Measurements from ENCODE around the gene ABHD12B. TPM values are rescaled to one million over a fixed set of nuclear protein-coding genes. Genes with fewer than 3 reads are reported as not detected.

The ABHD12B gene
- total and polyA plus RNA-seq, 2 of the 13 experiments (the other 11 are each of a cell fraction or from before 2014, with no cell fraction given) = not detected

DNA sequence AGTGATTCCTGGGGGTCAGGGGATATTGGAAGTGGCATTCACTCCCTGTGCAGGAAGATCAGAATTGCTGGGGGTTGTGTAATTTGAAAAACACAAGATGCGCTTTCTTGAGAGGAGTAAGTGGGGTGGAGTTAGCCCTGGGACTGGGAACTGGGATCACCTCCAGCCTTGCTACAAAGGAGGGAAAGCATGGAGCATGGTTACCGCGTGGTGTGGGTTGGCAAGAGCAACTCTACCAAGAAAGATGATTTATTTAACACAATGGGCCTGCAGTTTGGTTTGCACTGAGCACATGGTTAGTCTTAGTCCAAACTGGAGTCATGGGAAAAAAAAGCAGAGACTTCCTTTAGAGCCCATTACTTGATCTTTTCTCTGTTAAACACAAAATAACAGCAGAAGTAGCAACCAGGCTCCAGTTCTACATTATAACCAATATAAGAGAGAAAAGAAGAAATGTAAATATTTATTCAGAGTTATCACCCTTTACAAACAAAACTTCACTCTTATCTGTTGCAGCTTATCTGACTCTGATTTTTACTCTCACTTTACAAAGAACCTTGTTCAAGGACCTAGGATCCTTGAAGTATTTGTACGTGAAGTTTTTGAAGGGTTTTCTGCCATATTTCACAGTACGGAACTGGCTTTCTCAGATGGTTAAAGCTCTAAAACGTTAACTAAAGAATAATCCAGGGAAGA, 38.8 kb upstream of the ABHD12B start (continued):
- TF ChIP-seq, protein P1, sequence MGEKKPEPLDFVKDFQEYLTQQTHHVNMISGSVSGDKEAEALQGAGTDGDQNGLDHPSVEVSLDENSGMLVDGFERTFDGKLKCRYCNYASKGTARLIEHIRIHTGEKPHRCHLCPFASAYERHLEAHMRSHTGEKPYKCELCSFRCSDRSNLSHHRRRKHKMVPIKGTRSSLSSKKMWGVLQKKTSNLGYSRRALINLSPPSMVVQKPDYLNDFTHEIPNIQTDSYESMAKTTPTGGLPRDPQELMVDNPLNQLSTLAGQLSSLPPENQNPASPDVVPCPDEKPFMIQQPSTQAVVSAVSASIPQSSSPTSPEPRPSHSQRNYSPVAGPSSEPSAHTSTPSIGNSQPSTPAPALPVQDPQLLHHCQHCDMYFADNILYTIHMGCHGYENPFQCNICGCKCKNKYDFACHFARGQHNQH (CRISPR knock-in tag; IDR thresholded peaks at IDR 0.05) = no peak
- TF ChIP-seq SPEN (CRISPR knock-in tag; IDR thresholded peaks at IDR 0.05; ENCODE audit: low read depth) (no peak), ZNF737 (CRISPR knock-in tag; IDR thresholded peaks at IDR 0.05; ENCODE audit: borderline replicate concordance) (no peak), CC2D1A (CRISPR knock-in tag; IDR thresholded peaks at IDR 0.05) (no peak), RARA (CRISPR knock-in tag; IDR thresholded peaks at IDR 0.05) (peak; percentile 14; the same call in 1 of the 2 replicates), GTF2F1 (IDR thresholded peaks at IDR 0.05; ENCODE audit: low read length) (no peak), NAIF1 (CRISPR knock-in tag; IDR thresholded peaks at IDR 0.05; ENCODE audit: borderline replicate concordance) (no peak), TBX3 (IDR thresholded peaks at IDR 0.05; ENCODE audit: borderline replicate concordance) (no peak), HNRNPK (IDR thresholded peaks at IDR 0.05; ENCODE audit: low read depth, low read length, poor library complexity, severe bottlenecking) (no peak)

DNA sequence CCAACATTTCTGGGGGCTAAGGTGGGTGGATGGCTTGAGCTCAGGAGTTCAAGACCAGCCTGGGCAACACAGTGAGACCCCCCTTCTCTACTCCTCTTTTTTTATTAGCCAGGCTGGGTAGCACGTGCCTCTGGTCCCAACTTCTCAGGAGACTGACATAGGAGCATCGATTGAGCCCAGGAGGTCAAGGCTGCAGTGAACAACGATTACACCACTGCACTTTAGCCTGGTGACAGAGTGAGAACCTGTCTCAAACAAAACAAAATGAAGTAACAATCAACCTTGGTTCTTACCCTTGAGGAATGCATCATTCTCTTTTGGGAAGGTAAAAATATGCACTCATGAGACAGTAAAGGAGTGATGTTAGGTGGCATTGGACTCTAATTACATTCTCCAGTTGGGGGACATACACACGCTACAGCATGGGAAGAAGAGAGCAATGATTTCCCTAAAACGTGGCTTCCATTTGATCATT, 37.0 kb upstream of the ABHD12B start:
- CTCF ChIA-PET (ENCODE audit: low intra/inter-chr PET ratio, low total read pairs) = no interaction called here
- no peak for ATAC-seq
- TF ChIP-seq SP5 (CRISPR knock-in tag; IDR thresholded peaks at IDR 0.05; ENCODE audit: borderline replicate concordance, low read depth) (no peak), ZNF24 (IDR thresholded peaks at IDR 0.05) (no peak), ZKSCAN5 (CRISPR knock-in tag; IDR thresholded peaks at IDR 0.05) (no peak), KAT2B (IDR thresholded peaks at IDR 0.05; ENCODE audit: borderline replicate concordance, low read depth, low read length) (peak; percentile 40; the same call in 1 of the 2 replicates), FOXC1 (CRISPR knock-in tag; IDR thresholded peaks at IDR 0.05; ENCODE audit: borderline replicate concordance) (no peak), TBX3 (IDR thresholded peaks at IDR 0.05; ENCODE audit: borderline replicate concordance) (no peak)
- TF ChIP-seq, protein P2, sequence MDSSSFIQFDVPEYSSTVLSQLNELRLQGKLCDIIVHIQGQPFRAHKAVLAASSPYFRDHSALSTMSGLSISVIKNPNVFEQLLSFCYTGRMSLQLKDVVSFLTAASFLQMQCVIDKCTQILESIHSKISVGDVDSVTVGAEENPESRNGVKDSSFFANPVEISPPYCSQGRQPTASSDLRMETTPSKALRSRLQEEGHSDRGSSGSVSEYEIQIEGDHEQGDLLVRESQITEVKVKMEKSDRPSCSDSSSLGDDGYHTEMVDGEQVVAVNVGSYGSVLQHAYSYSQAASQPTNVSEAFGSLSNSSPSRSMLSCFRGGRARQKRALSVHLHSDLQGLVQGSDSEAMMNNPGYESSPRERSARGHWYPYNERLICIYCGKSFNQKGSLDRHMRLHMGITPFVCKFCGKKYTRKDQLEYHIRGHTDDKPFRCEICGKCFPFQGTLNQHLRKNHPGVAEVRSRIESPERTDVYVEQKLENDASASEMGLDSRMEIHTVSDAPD (CRISPR knock-in tag; IDR thresholded peaks at IDR 0.05) = no peak
- TF ChIP-seq, protein P3, sequence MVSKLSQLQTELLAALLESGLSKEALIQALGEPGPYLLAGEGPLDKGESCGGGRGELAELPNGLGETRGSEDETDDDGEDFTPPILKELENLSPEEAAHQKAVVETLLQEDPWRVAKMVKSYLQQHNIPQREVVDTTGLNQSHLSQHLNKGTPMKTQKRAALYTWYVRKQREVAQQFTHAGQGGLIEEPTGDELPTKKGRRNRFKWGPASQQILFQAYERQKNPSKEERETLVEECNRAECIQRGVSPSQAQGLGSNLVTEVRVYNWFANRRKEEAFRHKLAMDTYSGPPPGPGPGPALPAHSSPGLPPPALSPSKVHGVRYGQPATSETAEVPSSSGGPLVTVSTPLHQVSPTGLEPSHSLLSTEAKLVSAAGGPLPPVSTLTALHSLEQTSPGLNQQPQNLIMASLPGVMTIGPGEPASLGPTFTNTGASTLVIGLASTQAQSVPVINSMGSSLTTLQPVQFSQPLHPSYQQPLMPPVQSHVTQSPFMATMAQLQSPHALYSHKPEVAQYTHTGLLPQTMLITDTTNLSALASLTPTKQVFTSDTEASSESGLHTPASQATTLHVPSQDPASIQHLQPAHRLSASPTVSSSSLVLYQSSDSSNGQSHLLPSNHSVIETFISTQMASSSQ (IDR thresholded peaks at IDR 0.05; ENCODE audit: low read depth) = no peak
- TF ChIP-seq, protein P3 (CRISPR knock-in tag; IDR thresholded peaks at IDR 0.05; ENCODE audit: borderline replicate concordance) = no peak

More for the DNA sequence above, 37.0 kb upstream of the ABHD12B start:
- H4K20me1 ChIP-seq (ENCODE audit: insufficient read depth, low read length) = no peaks in the 10 kb centered on the region; the same call in 1 of the 2 replicates
- peak overlapping the region; percentile 15 for H3K27ac ChIP-seq (ENCODE audit: extremely low read length, insufficient read depth, low read length)
- intact Hi-C loops (cut with micrococcal nuclease; ENCODE audit: unreplicated experiment) (loop anchor here (5.0 kb wide), 1 partner anchor 102 kb away; no protein-coding TSS in a partner anchor), in situ Hi-C loops (cut with HindIII; ENCODE audit: extremely low pct_ligation_motif_present, low pct_unique_long_range_greater_than_20kb) (no loop called here)
- BruUV-seq (replicated peaks) = no TSS peak
- POLR2A ChIA-PET = no interaction called here
- H2AFZ ChIP-seq (ENCODE audit: low read length) = no peak overlapping the region
- DNase-seq (ENCODE audit: low spot score) (peak; percentile 25), FAIRE-seq (peak; percentile 84)
- 3% methylated on average over 5 of the region's 5 CpGs for WGBS (ENCODE audit: low lambda C conversion rate)
- peaks cover 86% of the 10 kb centered on the region for H3K4me1 ChIP-seq (ENCODE audit: insufficient read depth, low read length)
- H3K4me2 ChIP-seq (ENCODE audit: low read depth, low read length) = peak overlapping the region; percentile 26
- H3K36me3 ChIP-seq (replicated peaks in 1 of 2; ENCODE audit: control insufficient read depth in 1 of 2, insufficient read depth in 2 of 2, low read length in 2 of 2) = no peaks in the 10 kb centered on the region
- peaks cover 0 to 17% of the 10 kb centered on the region in 2 experiments; a peak in 1 of 5 replicates for H3K27me3 ChIP-seq (ENCODE audit: control insufficient read depth in 1 of 2, insufficient read depth in 2 of 2, low read length in 2 of 2)
- no peaks in the 10 kb centered on the region for H3K9me3 ChIP-seq (ENCODE audit: low read length)
- H3K9ac ChIP-seq (ENCODE audit: insufficient read depth, low read depth, low read length) = no peak overlapping the region
- H3K79me2 ChIP-seq (ENCODE audit: insufficient read depth, low read length) = no peaks in the 10 kb centered on the region
- no peak overlapping the region; a peak in 1 of 6 replicates for H3K4me3 ChIP-seq (replicated peaks in 1 of 3; ENCODE audit: insufficient read depth in 1 of 3, low read depth in 2 of 3, low read length in 3 of 3)
